Measurements from ENCODE around the gene TMEM89. TPM values are rescaled to one million over a fixed set of nuclear protein-coding genes. Genes with fewer than 3 reads are reported as not detected.

Gene TMEM89
- total RNA-seq, 4 donors from 2014 or later = not detected

GRCh38 chr3:48644898-48645760 lies 23.6 kb upstream of the TMEM89 start:
- intact Hi-C loops (cut with DNase I) = no loop called here

GRCh38 chr3:48642605-48643004 lies 21.0 kb upstream of the TMEM89 start:
- intact Hi-C loops (cut with DNase I) = no loop called here
- no peaks in the 10 kb centered on the region for H3K36me3 ChIP-seq
- H3K4me1 ChIP-seq = no peaks in the 10 kb centered on the region
- no peaks in the 10 kb centered on the region for H3K9me3 ChIP-seq
- 88 to 92% methylated on average over 11 to 12 of the region's 12 CpGs for WGBS, 2 donors
- H3K27ac ChIP-seq = no peak overlapping the region
- H3K4me3 ChIP-seq (replicated peaks in 1 of 3) = no peak overlapping the region
- H3K27me3 ChIP-seq = no peaks in the 10 kb centered on the region
- TF ChIP-seq POLR2A (IDR thresholded peaks at IDR 0.05) (no peak), CTCF (IDR thresholded peaks at IDR 0.05) (no peak)
- no peak for DNase-seq

More at GRCh38 chr3:48644898-48645760, 23.6 kb upstream of the TMEM89 start:
- Histone ChIP-seq H3K4me1 (no peaks in the 10 kb centered on the region), H3K27ac (no peak overlapping the region), H3K4me3 (replicated peaks in 1 of 3) (no peak overlapping the region), H3K27me3 (no peaks in the 10 kb centered on the region), H3K36me3 (no peaks in the 10 kb centered on the region), H3K9me3 (no peaks in the 10 kb centered on the region)
- TF ChIP-seq CTCF (IDR thresholded peaks at IDR 0.05) = no peak
- TF ChIP-seq POLR2A (IDR thresholded peaks at IDR 0.05) = no peak
- 89 to 93% methylated on average over 11 to 12 of the region's 22 CpGs for WGBS, 2 donors
- no peak for DNase-seq

- H3K9me3 ChIP-seq = no peaks in the 10 kb centered on the region
- peaks cover 0 to 1% of the 10 kb centered on the region in 2 donors for H3K4me1 ChIP-seq
- DNase-seq = no peak
- whole genome bisulfite sequencing, 2 donors = 93% methylated on average over 1 to 3 of the region's 3 CpGs
- intact Hi-C loops (cut with DNase I) = no loop called here
- TF ChIP-seq POLR2A (IDR thresholded peaks at IDR 0.05) (no peak), CTCF (IDR thresholded peaks at IDR 0.05) (no peak)
- no peaks in the 10 kb centered on the region for H3K27me3 ChIP-seq
- H3K36me3 ChIP-seq = no peaks in the 10 kb centered on the region
- no peak overlapping the region for H3K4me3 ChIP-seq (replicated peaks in 1 of 3)
- H3K27ac ChIP-seq = no peak overlapping the region
Measured at GRCh38 chr3:48641396-48641795, 19.8 kb upstream of the TMEM89 start.

GRCh38 chr3:48639944-48640606 lies 18.5 kb upstream of the TMEM89 start:
- H3K27ac ChIP-seq = no peak overlapping the region
- no peaks in the 10 kb centered on the region for H3K9me3 ChIP-seq
- DNase-seq = no peak
- no peaks in the 10 kb centered on the region for H3K27me3 ChIP-seq
- H3K4me3 ChIP-seq (replicated peaks in 1 of 3) = no peak overlapping the region
- intact Hi-C loops (cut with DNase I) = no loop called here
- no peaks in the 10 kb centered on the region for H3K36me3 ChIP-seq
- TF ChIP-seq POLR2A (IDR thresholded peaks at IDR 0.05) = no peak
- no peak for TF ChIP-seq CTCF (IDR thresholded peaks at IDR 0.05)
- peaks cover 5 to 6% of the 10 kb centered on the region in 2 donors for H3K4me1 ChIP-seq
- WGBS, 2 donors = 89 to 93% methylated on average over 21 to 28 of the region's 38 CpGs

GRCh38 chr3:48637305-48637704 lies 15.7 kb upstream of the TMEM89 start:
- WGBS, 2 donors = 64 to 82% methylated on average over 6 of the region's 6 CpGs
- Histone ChIP-seq H3K27me3 (no peaks in the 10 kb centered on the region), H3K4me3 (replicated peaks in 1 of 3) (no peak overlapping the region), H3K36me3 (peaks cover 0 to 6% of the 10 kb centered on the region in 2 donors), H3K27ac (no peak overlapping the region), H3K4me1 (peaks cover 8 to 15% of the 10 kb centered on the region in 2 donors), H3K9me3 (no peaks in the 10 kb centered on the region)
- intact Hi-C loops (cut with DNase I) = no loop called here
- DNase-seq = no peak
- TF ChIP-seq CTCF (IDR thresholded peaks at IDR 0.05) = no peak
- no peak for TF ChIP-seq POLR2A (IDR thresholded peaks at IDR 0.05)

Data from thyroid gland (tissue), 4 donors.